ENCODE data around the gene OR6C76.

GRCh38 chr12:55392032-55392795 lies 33.8 kb upstream of the OR6C76 start:
- TF ChIP-seq, protein P1, sequence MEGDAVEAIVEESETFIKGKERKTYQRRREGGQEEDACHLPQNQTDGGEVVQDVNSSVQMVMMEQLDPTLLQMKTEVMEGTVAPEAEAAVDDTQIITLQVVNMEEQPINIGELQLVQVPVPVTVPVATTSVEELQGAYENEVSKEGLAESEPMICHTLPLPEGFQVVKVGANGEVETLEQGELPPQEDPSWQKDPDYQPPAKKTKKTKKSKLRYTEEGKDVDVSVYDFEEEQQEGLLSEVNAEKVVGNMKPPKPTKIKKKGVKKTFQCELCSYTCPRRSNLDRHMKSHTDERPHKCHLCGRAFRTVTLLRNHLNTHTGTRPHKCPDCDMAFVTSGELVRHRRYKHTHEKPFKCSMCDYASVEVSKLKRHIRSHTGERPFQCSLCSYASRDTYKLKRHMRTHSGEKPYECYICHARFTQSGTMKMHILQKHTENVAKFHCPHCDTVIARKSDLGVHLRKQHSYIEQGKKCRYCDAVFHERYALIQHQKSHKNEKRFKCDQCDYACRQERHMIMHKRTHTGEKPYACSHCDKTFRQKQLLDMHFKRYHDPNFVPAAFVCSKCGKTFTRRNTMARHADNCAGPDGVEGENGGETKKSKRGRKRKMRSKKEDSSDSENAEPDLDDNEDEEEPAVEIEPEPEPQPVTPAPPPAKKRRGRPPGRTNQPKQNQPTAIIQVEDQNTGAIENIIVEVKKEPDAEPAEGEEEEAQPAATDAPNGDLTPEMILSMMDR (optimal IDR thresholded peaks at IDR 0.05 in 1 of 3, IDR thresholded peaks at IDR 0.05 in 1 of 3, conservative IDR thresholded peaks at IDR 0.05 in 1 of 3; ENCODE audit: extremely low read depth in 1 of 3, insufficient read depth in 2 of 3, low read length in 3 of 3): no peak
- no peak for TF ChIP-seq EZH2 (IDR thresholded peaks at IDR 0.05; ENCODE audit: low read length)

Data from keratinocyte (primary cell).